ENCODE results near the gene TAC3. TPM values are rescaled to one million over a fixed set of nuclear protein-coding genes. Genes with fewer than 3 reads are reported as not detected.
"Not testable (repeated sequence)": the region's sequence is repeated elsewhere in the genome, so short reads cannot be mapped to it uniquely, and the experiment has no call there.

Gene TAC3
- total RNA-seq, 1 donor from 2014 or later: 1.3 TPM

DNA sequence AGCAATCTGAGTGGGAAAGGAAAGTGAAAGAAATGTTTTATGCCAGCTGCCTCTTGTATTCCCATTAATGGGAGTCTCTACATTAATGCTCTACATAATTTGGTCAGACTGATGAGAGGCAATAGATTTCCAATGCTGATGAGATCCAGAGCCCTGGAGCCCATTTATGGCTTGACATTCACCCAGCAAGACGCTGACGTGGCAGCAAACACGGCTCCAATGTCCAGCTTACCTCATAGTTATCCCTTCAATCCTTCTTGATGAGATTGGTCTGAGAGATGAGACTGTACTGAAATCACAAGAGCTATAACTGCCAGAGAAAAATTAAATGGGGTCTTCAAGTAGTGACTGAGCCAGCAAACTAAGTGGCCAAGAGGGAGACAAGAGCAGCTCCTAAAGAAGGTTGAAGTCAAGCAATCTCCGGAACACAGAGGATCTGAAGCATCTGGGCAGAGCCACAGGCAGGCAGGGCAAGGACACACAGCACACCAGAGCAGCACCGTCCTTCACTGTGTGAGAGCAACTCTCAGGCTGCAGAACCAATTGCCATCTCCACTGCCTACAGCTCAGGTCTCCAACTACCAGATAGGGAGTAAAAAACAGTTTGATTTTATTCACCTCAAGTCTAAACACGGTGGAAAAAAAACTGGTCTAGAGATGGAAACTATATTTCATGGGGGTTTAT is 40.9 kb upstream of the TAC3 start:
- TF ChIP-seq, protein P1, sequence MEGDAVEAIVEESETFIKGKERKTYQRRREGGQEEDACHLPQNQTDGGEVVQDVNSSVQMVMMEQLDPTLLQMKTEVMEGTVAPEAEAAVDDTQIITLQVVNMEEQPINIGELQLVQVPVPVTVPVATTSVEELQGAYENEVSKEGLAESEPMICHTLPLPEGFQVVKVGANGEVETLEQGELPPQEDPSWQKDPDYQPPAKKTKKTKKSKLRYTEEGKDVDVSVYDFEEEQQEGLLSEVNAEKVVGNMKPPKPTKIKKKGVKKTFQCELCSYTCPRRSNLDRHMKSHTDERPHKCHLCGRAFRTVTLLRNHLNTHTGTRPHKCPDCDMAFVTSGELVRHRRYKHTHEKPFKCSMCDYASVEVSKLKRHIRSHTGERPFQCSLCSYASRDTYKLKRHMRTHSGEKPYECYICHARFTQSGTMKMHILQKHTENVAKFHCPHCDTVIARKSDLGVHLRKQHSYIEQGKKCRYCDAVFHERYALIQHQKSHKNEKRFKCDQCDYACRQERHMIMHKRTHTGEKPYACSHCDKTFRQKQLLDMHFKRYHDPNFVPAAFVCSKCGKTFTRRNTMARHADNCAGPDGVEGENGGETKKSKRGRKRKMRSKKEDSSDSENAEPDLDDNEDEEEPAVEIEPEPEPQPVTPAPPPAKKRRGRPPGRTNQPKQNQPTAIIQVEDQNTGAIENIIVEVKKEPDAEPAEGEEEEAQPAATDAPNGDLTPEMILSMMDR (IDR thresholded peaks at IDR 0.05; ENCODE audit: insufficient read depth, low read depth, low read length): no peak
- no peak for TF ChIP-seq EZH2 (IDR thresholded peaks at IDR 0.05; ENCODE audit: insufficient read depth, low read length)
- H3K79me2 ChIP-seq (ENCODE audit: insufficient read depth, low read length): no peaks in the 10 kb centered on the region
- no peak overlapping the region for H3K4me3 ChIP-seq (ENCODE audit: insufficient read depth, low read depth, low read length)
- no peak overlapping the region for H2AFZ ChIP-seq (ENCODE audit: low read depth, low read length)
- H3K4me1 Mint-ChIP-seq (ENCODE audit: low read depth, unreplicated experiment): no peaks in the 10 kb centered on the region
- no peak overlapping the region for H3K27ac ChIP-seq (ENCODE audit: low read depth, low read length)
- H3K4me2 ChIP-seq (ENCODE audit: low read length): no peak overlapping the region
- no peak for DNase-seq (ENCODE audit: low read depth)
- no peaks in the 10 kb centered on the region for H3K27me3 Mint-ChIP-seq (ENCODE audit: low read depth, unreplicated experiment)
- no peaks in the 10 kb centered on the region for H4K20me1 ChIP-seq (ENCODE audit: insufficient read depth, low read length)
- no peaks in the 10 kb centered on the region for H3K9me3 ChIP-seq (ENCODE audit: insufficient read depth, low read depth, low read length)
- no peak overlapping the region for H3K4me3 Mint-ChIP-seq (ENCODE audit: unreplicated experiment)
- H3K27me3 ChIP-seq (ENCODE audit: insufficient read depth, low read length): no peaks in the 10 kb centered on the region
- no peak overlapping the region for H3K27ac Mint-ChIP-seq (ENCODE audit: unreplicated experiment)
- no peak overlapping the region for H3K9ac ChIP-seq (ENCODE audit: low read length)
- no peak for FAIRE-seq
- no peaks in the 10 kb centered on the region for H3K4me1 ChIP-seq (ENCODE audit: insufficient read depth, low read length)
- peaks cover 26% of the 10 kb centered on the region for H3K36me3 ChIP-seq (ENCODE audit: insufficient read depth, low read length)
- H3K9me3 Mint-ChIP-seq (ENCODE audit: unreplicated experiment): no peaks in the 10 kb centered on the region
- H3K36me3 Mint-ChIP-seq (ENCODE audit: low read depth, unreplicated experiment): peaks cover 3% of the 10 kb centered on the region

DNA sequence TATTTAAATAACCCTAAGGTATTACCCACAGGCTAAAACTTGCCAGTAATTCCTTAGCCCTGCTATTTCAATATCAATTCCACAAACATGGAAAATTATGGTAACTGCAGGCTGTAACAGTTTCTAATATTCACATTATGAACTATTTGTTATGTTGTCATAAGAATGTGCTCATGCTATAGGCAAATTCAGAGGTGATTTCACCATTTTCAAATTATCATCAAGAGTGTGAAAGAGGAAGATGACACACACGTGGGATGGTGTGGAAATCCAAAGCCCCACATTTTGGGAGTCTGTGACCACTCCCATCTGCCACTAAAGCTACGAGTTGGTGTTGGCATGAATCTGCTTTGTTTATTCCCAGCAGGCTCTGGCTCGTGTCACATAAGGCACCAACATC is 39.5 kb upstream of the TAC3 start:
- Histone ChIP-seq H4K20me1 (ENCODE audit: insufficient read depth, low read length) (no peaks in the 10 kb centered on the region), H2AFZ (ENCODE audit: low read depth, low read length) (no peak overlapping the region), H3K27me3 (ENCODE audit: insufficient read depth, low read length) (no peaks in the 10 kb centered on the region), H3K4me1 (ENCODE audit: insufficient read depth, low read length) (no peaks in the 10 kb centered on the region), H3K4me2 (ENCODE audit: low read length) (no peak overlapping the region), H3K79me2 (ENCODE audit: insufficient read depth, low read length) (no peaks in the 10 kb centered on the region), H3K4me3 (ENCODE audit: insufficient read depth, low read depth, low read length) (no peak overlapping the region), H3K27ac (ENCODE audit: low read depth, low read length) (no peak overlapping the region), H3K9me3 (ENCODE audit: insufficient read depth, low read depth, low read length) (no peaks in the 10 kb centered on the region), H3K9ac (ENCODE audit: low read length) (no peak overlapping the region), H3K36me3 (ENCODE audit: insufficient read depth, low read length) (peaks cover 26% of the 10 kb centered on the region)
- H3K4me3 Mint-ChIP-seq (ENCODE audit: unreplicated experiment): no peak overlapping the region
- H3K9me3 Mint-ChIP-seq (ENCODE audit: unreplicated experiment): no peaks in the 10 kb centered on the region
- no peaks in the 10 kb centered on the region for H3K4me1 Mint-ChIP-seq (ENCODE audit: low read depth, unreplicated experiment)
- DNase-seq (ENCODE audit: low read depth): no peak
- FAIRE-seq: no peak
- peaks cover 4% of the 10 kb centered on the region for H3K27me3 Mint-ChIP-seq (ENCODE audit: low read depth, unreplicated experiment)
- no peak for TF ChIP-seq EZH2 (IDR thresholded peaks at IDR 0.05; ENCODE audit: insufficient read depth, low read length)
- TF ChIP-seq, protein P1 (IDR thresholded peaks at IDR 0.05; ENCODE audit: insufficient read depth, low read depth, low read length): no peak
- H3K27ac Mint-ChIP-seq (ENCODE audit: unreplicated experiment): no peak overlapping the region
- H3K36me3 Mint-ChIP-seq (ENCODE audit: low read depth, unreplicated experiment): peaks cover 3% of the 10 kb centered on the region

DNA sequence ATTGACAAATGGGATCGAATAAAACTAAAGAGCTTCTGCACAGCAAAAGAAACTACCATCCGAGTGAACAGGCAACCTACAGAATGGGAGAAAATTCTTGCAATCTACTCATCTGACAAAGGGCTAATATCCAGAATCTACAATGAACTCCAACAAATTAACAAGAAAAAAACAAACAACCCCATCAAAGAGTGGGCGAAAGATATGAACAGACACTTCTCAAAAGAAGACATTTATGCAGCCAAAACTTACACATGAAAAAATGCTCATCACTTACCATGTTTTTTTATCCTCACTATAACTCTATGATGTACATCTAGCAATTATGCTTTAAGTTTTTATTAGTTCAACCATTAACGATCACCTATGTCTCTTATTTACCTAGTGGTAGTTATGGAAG is 37.6 kb upstream of the TAC3 start:
- not testable (repeated sequence) for H4K20me1 ChIP-seq (ENCODE audit: insufficient read depth, low read length); H3K4me2 ChIP-seq (ENCODE audit: low read length); H3K9me3 ChIP-seq (ENCODE audit: insufficient read depth, low read depth, low read length); H3K27ac ChIP-seq (ENCODE audit: low read depth, low read length); H3K4me1 ChIP-seq (ENCODE audit: insufficient read depth, low read length); FAIRE-seq; H3K27ac Mint-ChIP-seq (ENCODE audit: unreplicated experiment); H3K79me2 ChIP-seq (ENCODE audit: insufficient read depth, low read length); H3K9ac ChIP-seq (ENCODE audit: low read length); H2AFZ ChIP-seq (ENCODE audit: low read depth, low read length); H3K27me3 ChIP-seq (ENCODE audit: insufficient read depth, low read length); H3K36me3 Mint-ChIP-seq (ENCODE audit: low read depth, unreplicated experiment); DNase-seq (ENCODE audit: low read depth); H3K4me1 Mint-ChIP-seq (ENCODE audit: low read depth, unreplicated experiment); H3K4me3 ChIP-seq (ENCODE audit: insufficient read depth, low read depth, low read length); H3K4me3 Mint-ChIP-seq (ENCODE audit: unreplicated experiment); H3K27me3 Mint-ChIP-seq (ENCODE audit: low read depth, unreplicated experiment); H3K9me3 Mint-ChIP-seq (ENCODE audit: unreplicated experiment)
- H3K36me3 ChIP-seq (ENCODE audit: insufficient read depth, low read length): peaks cover 16% of the 10 kb centered on the region

DNA sequence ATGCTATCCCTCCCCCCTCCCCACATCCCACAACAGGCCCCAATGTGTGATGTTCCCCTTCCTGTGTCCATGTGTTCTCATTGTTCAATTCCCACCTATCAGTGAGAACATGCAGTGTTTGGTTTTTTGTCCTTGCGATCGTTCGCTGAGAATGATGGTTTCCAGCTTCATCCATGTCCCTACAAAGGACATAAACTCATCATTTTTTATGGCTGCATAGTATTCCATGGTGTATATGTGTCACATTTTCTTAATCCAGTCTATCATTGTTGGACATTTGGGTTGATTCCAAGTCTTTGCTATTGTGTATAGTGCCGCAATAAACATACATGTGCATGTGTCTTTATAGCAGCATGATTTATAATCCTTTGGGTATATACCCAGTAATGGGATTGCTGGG is 36.8 kb upstream of the TAC3 start:
- not testable (repeated sequence) for H3K9me3 ChIP-seq (ENCODE audit: insufficient read depth, low read depth, low read length); H3K27me3 ChIP-seq (ENCODE audit: insufficient read depth, low read length); H2AFZ ChIP-seq (ENCODE audit: low read depth, low read length); H3K4me1 ChIP-seq (ENCODE audit: insufficient read depth, low read length); FAIRE-seq; H3K4me3 Mint-ChIP-seq (ENCODE audit: unreplicated experiment); H3K4me3 ChIP-seq (ENCODE audit: insufficient read depth, low read depth, low read length); H4K20me1 ChIP-seq (ENCODE audit: insufficient read depth, low read length); H3K9me3 Mint-ChIP-seq (ENCODE audit: unreplicated experiment); H3K4me1 Mint-ChIP-seq (ENCODE audit: low read depth, unreplicated experiment); H3K4me2 ChIP-seq (ENCODE audit: low read length); H3K79me2 ChIP-seq (ENCODE audit: insufficient read depth, low read length); DNase-seq (ENCODE audit: low read depth); H3K36me3 Mint-ChIP-seq (ENCODE audit: low read depth, unreplicated experiment); H3K9ac ChIP-seq (ENCODE audit: low read length); H3K27ac ChIP-seq (ENCODE audit: low read depth, low read length); H3K27me3 Mint-ChIP-seq (ENCODE audit: low read depth, unreplicated experiment); H3K27ac Mint-ChIP-seq (ENCODE audit: unreplicated experiment)
- H3K36me3 ChIP-seq (ENCODE audit: insufficient read depth, low read length): peaks cover 13% of the 10 kb centered on the region
